ENCODE measurements around the gene SUSD3.

GRCh38 chr9:93087971-93088655 lies 29.6 kb downstream of the SUSD3 start:
- no peak for TF ChIP-seq CTCF (IDR thresholded peaks at IDR 0.05; ENCODE audit: insufficient read depth, low read length)
- no peak for TF ChIP-seq POLR2AphosphoS5 (IDR thresholded peaks at IDR 0.05; ENCODE audit: low read depth)

Measured in HL-60 (cell line).